Ovary (tissue), 3 donors: ENCODE measurements around the gene SNRK.

Experiments
- CTCF ChIP-seq, 3 donors: fragments of 450-650 bp in 2 of 3; fragments of 200-600 bp in 1 of 3; IDR thresholded peaks; one replicate each; pipeline versions ENCODE4 v1.5.1 to v1.8.0; 2016 to 2022; ENCODE audit warnings: antibody characterized with exemption in 3 of 3, mild to moderate bottlenecking in 1 of 3
- EP300 ChIP-seq: sonication (generic); formaldehyde crosslinking; IDR thresholded peaks from one replicate; pipeline ENCODE4 v1.6.1; 2017; ENCODE audit warnings: antibody characterized with exemption
- POLR2A ChIP-seq: fragments of 450-650 bp; IDR thresholded peaks from one replicate; pipeline ENCODE4 v1.6.1; 2017; ENCODE audit warnings: antibody characterized with exemption, mild to moderate bottlenecking, moderate library complexity
- donor health status: DM: no; HTN: no; CAD: no.

- TF ChIP-seq CTCF (IDR thresholded peaks at IDR 0.05) (no peak), POLR2A (no peak), EP300 (no peak)
Measured at GRCh38 chr3:43364494-43364893, 78.2 kb downstream of the SNRK start.
